ENCODE measurements around the gene PKD1. TPM values are rescaled to one million over a fixed set of nuclear protein-coding genes. Genes with fewer than 3 reads are reported as not detected.

The PKD1 gene
- polyA plus RNA-seq, 1 donor from 2014 or later: 176 TPM

GRCh38 chr16:2077696-2078095 is 58.0 kb downstream of the PKD1 start:
- H3K27me3 ChIP-seq (ENCODE audit: insufficient read depth, low read depth, low read length): no peaks in the 10 kb centered on the region
- H3K79me2 ChIP-seq (replicated peaks; ENCODE audit: insufficient read depth, low read length): no peaks in the 10 kb centered on the region
- no peaks in the 10 kb centered on the region for H3F3A ChIP-seq (ENCODE audit: insufficient read depth, low read length, poor library complexity, severe bottlenecking)
- no peak overlapping the region for H2AFZ ChIP-seq (ENCODE audit: low read depth, low read length)
- no peaks in the 10 kb centered on the region for H3K9me2 ChIP-seq (ENCODE audit: insufficient read depth, low read length)
- H3K36me3 ChIP-seq (ENCODE audit: insufficient read depth, low read length): no peaks in the 10 kb centered on the region
- no peak overlapping the region for H3K27ac ChIP-seq (ENCODE audit: low read length)
- no peak overlapping the region for H3K4me2 ChIP-seq (ENCODE audit: low read length)
- H3K9me3 ChIP-seq (ENCODE audit: low read length): no peaks in the 10 kb centered on the region
- H3K4me3 ChIP-seq (ENCODE audit: low read length): no peak overlapping the region
- H3K9ac ChIP-seq (ENCODE audit: low read length): no peak overlapping the region
- TF ChIP-seq REST (IDR thresholded peaks at IDR 0.05; ENCODE audit: borderline replicate concordance) (no peak), SMC3 (conservative IDR thresholded peaks at IDR 0.05; ENCODE audit: poor library complexity) (no peak), MXI1 (conservative IDR thresholded peaks at IDR 0.05; ENCODE audit: poor library complexity, severe bottlenecking) (no peak), EZH2 (IDR thresholded peaks at IDR 0.05; ENCODE audit: borderline replicate concordance, insufficient read depth, low read length, poor library complexity, severe bottlenecking) (no peak), TAF1 (IDR thresholded peaks at IDR 0.05; ENCODE audit: low read depth) (no peak), EP300 (conservative IDR thresholded peaks at IDR 0.05; ENCODE audit: poor library complexity, severe bottlenecking) (no peak), RAD21 (conservative IDR thresholded peaks at IDR 0.05) (no peak), CTCF (IDR thresholded peaks at IDR 0.05; ENCODE audit: poor library complexity, severe bottlenecking) (no peak), POLR2AphosphoS5 (IDR thresholded peaks at IDR 0.05) (no peak)
- no peaks in the 10 kb centered on the region for H4K20me1 ChIP-seq (ENCODE audit: insufficient read depth)

- no peak overlapping the region for H2AFZ ChIP-seq (ENCODE audit: low read depth, low read length)
- H3K27ac ChIP-seq (ENCODE audit: low read length): no peak overlapping the region
- no peaks in the 10 kb centered on the region for H3K27me3 ChIP-seq (ENCODE audit: insufficient read depth, low read depth, low read length)
- TF ChIP-seq POLR2AphosphoS5 (IDR thresholded peaks at IDR 0.05) (no peak), REST (IDR thresholded peaks at IDR 0.05; ENCODE audit: borderline replicate concordance) (no peak), RAD21 (conservative IDR thresholded peaks at IDR 0.05) (no peak), EZH2 (IDR thresholded peaks at IDR 0.05; ENCODE audit: borderline replicate concordance, insufficient read depth, low read length, poor library complexity, severe bottlenecking) (no peak), EP300 (conservative IDR thresholded peaks at IDR 0.05; ENCODE audit: poor library complexity, severe bottlenecking) (no peak), MXI1 (conservative IDR thresholded peaks at IDR 0.05; ENCODE audit: poor library complexity, severe bottlenecking) (no peak), CTCF (IDR thresholded peaks at IDR 0.05; ENCODE audit: poor library complexity, severe bottlenecking) (no peak), SMC3 (conservative IDR thresholded peaks at IDR 0.05; ENCODE audit: poor library complexity) (no peak), TAF1 (IDR thresholded peaks at IDR 0.05; ENCODE audit: low read depth) (no peak)
- no peaks in the 10 kb centered on the region for H3K36me3 ChIP-seq (ENCODE audit: insufficient read depth, low read length)
- H3K9me3 ChIP-seq (ENCODE audit: low read length): no peaks in the 10 kb centered on the region
- H3K79me2 ChIP-seq (replicated peaks; ENCODE audit: insufficient read depth, low read length): no peaks in the 10 kb centered on the region
- H3K4me2 ChIP-seq (ENCODE audit: low read length): no peak overlapping the region
- H4K20me1 ChIP-seq (ENCODE audit: insufficient read depth): no peaks in the 10 kb centered on the region
- H3K4me3 ChIP-seq (ENCODE audit: low read length): no peak overlapping the region
- no peak overlapping the region for H3K9ac ChIP-seq (ENCODE audit: low read length)
- H3K9me2 ChIP-seq (ENCODE audit: insufficient read depth, low read length): no peaks in the 10 kb centered on the region
- H3F3A ChIP-seq (ENCODE audit: insufficient read depth, low read length, poor library complexity, severe bottlenecking): no peaks in the 10 kb centered on the region
These were observed 58.7 kb downstream of the PKD1 start for GRCh38 chr16:2077016-2077415.

Data from neural cell (in vitro differentiated cells).